KMS-11 (cell line): ENCODE measurements around the gene CLDN16.

Source experiments
- H2AFZ ChIP-seq: fragments of 200-600 bp; sonication (generic); 2 replicates; pipeline ENCODE4 v1.6.1; 2016; ENCODE audit warnings: antibody characterized with exemption, mixed run types, low read depth
- H3K27ac ChIP-seq: fragments of 200-600 bp; sonication (generic); 2 replicates; pipeline ENCODE4 v1.6.1; 2016; ENCODE audit warnings: mild to moderate bottlenecking, mixed run types
- H3K27me3 ChIP-seq: fragments of 200-600 bp; sonication (generic); 2 replicates; pipeline ENCODE4 v1.6.1; 2017; ENCODE audit warnings: mild to moderate bottlenecking, low read depth, mixed run types, moderate library complexity; ENCODE audit not compliant: insufficient read depth
- H3K36me3 ChIP-seq: fragments of 200-600 bp; sonication (generic); 2 replicates; pipeline ENCODE4 v1.6.1; 2017; ENCODE audit warnings: mild to moderate bottlenecking, mixed run types; ENCODE audit not compliant: insufficient read depth
- H3K4me1 ChIP-seq: fragments of 200-600 bp; sonication (generic); 2 replicates; pipeline ENCODE4 v1.6.1; 2016; ENCODE audit warnings: mild to moderate bottlenecking, low read depth, mixed run types; ENCODE audit not compliant: poor library complexity, severe bottlenecking
- H3K4me2 ChIP-seq: fragments of 200-600 bp; sonication (generic); 2 replicates; pipeline ENCODE4 v1.7.0; 2016; ENCODE audit warnings: mild to moderate bottlenecking, mixed run types
- H3K4me3 ChIP-seq: fragments of 200-600 bp; sonication (generic); IDR thresholded peaks from 2 replicates; pipeline ENCODE4 v1.6.1; 2017; ENCODE audit warnings: low read depth, low read length, mixed read lengths; ENCODE audit not compliant: insufficient read depth
- H3K79me2 ChIP-seq: fragments of 200-600 bp; sonication (generic); 2 replicates; pipeline ENCODE4 v1.6.1; 2016; ENCODE audit warnings: low read depth, mixed run types; ENCODE audit not compliant: insufficient read depth
- H3K9ac ChIP-seq: fragments of 200-600 bp; sonication (generic); 2 replicates; pipeline ENCODE4 v1.6.1; 2016; ENCODE audit warnings: mild to moderate bottlenecking, mixed run types
- H4K20me1 ChIP-seq: fragments of 200-600 bp; sonication (generic); 2 replicates; pipeline ENCODE4 v1.6.1; 2016; ENCODE audit warnings: mild to moderate bottlenecking, mixed run types; ENCODE audit not compliant: insufficient read depth
- TF ChIP-seq, protein P1 (sequence below): fragments of 200-600 bp; sonication (generic); conservative IDR thresholded peaks from 2 replicates; pipeline ENCODE4 v1.6.1; 2017; ENCODE audit warnings: low read depth, mild to moderate bottlenecking, antibody characterized with exemption, low read length, moderate library complexity, mixed read lengths

The CLDN16 gene

DNA sequence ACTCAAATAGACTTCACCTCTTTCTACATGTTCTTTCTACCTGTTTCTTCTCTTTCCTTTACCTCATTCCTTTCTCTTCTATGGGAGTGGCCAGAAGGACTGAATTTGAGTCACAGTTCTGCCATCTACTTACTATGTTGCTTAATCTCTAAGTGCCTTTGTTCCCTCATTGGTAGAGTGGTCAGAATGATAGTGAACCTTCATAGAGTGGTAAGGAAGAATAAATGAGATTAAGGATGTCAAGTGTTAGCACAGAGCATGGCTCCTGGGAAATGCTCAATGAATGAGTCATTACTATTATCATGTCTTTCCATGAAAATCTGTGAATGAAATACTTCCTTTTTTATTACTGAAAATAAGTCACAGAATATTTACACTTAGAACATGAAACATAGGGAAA lies 44.3 kb downstream of the CLDN16 start:
- Histone ChIP-seq H3K4me2 (no peak overlapping the region), H3K27me3 (no peaks in the 10 kb centered on the region), H3K79me2 (no peaks in the 10 kb centered on the region), H3K27ac (no peak overlapping the region), H3K36me3 (no peaks in the 10 kb centered on the region), H2AFZ (no peak overlapping the region), H3K4me3 (no peak overlapping the region), H4K20me1 (no peaks in the 10 kb centered on the region), H3K4me1 (no peaks in the 10 kb centered on the region), H3K9ac (no peak overlapping the region)
- TF ChIP-seq, protein P1, sequence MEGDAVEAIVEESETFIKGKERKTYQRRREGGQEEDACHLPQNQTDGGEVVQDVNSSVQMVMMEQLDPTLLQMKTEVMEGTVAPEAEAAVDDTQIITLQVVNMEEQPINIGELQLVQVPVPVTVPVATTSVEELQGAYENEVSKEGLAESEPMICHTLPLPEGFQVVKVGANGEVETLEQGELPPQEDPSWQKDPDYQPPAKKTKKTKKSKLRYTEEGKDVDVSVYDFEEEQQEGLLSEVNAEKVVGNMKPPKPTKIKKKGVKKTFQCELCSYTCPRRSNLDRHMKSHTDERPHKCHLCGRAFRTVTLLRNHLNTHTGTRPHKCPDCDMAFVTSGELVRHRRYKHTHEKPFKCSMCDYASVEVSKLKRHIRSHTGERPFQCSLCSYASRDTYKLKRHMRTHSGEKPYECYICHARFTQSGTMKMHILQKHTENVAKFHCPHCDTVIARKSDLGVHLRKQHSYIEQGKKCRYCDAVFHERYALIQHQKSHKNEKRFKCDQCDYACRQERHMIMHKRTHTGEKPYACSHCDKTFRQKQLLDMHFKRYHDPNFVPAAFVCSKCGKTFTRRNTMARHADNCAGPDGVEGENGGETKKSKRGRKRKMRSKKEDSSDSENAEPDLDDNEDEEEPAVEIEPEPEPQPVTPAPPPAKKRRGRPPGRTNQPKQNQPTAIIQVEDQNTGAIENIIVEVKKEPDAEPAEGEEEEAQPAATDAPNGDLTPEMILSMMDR: no peak

- no peak overlapping the region for H2AFZ ChIP-seq
Observed at GRCh38 chr3:190433626-190434025, 45.7 kb downstream of the CLDN16 start.

GRCh38 chr3:190435618-190436017 lies 47.7 kb downstream of the CLDN16 start:
- Histone ChIP-seq H3K9ac (no peak overlapping the region), H3K27me3 (no peaks in the 10 kb centered on the region), H4K20me1 (no peaks in the 10 kb centered on the region), H3K79me2 (no peaks in the 10 kb centered on the region), H3K27ac (no peak overlapping the region), H3K4me1 (no peaks in the 10 kb centered on the region), H3K36me3 (no peaks in the 10 kb centered on the region), H3K4me3 (no peak overlapping the region), H3K4me2 (no peak overlapping the region), H2AFZ (no peak overlapping the region)
- TF ChIP-seq, protein P1: no peak

More at GRCh38 chr3:190433626-190434025, 45.7 kb downstream of the CLDN16 start:
- H3K27me3 ChIP-seq: no peaks in the 10 kb centered on the region
- no peaks in the 10 kb centered on the region for H3K79me2 ChIP-seq
- H3K9ac ChIP-seq: no peak overlapping the region
- H3K4me3 ChIP-seq: no peak overlapping the region
- no peaks in the 10 kb centered on the region for H3K36me3 ChIP-seq
- no peak overlapping the region for H3K4me2 ChIP-seq
- H3K27ac ChIP-seq: no peak overlapping the region
- TF ChIP-seq, protein P1: no peak
- no peaks in the 10 kb centered on the region for H4K20me1 ChIP-seq
- H3K4me1 ChIP-seq: no peaks in the 10 kb centered on the region

DNA sequence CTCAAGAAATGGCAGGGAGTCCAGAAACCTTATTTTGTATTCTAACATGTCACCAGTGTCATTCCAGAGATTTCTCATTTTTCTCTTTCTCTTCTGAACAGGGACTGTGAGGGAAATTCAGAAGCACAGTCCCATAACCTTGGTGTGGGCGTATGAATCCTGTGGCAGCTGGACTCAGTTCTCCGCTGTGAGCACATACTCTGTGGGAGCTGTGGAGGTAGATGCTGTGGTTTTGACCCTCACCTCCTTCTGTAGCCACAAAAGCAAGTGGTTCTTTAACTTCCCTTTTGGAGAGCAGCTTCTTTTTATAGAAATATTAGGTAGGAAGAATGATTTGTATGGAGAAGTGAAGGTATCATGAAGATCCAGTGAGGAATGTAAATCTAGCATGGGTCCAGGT lies 48.4 kb downstream of the CLDN16 start:
- TF ChIP-seq, protein P1: no peak
- no peak overlapping the region for H3K4me2 ChIP-seq
- no peaks in the 10 kb centered on the region for H4K20me1 ChIP-seq
- H3K4me1 ChIP-seq: no peaks in the 10 kb centered on the region
- H3K9ac ChIP-seq: no peak overlapping the region
- H3K27me3 ChIP-seq: no peaks in the 10 kb centered on the region
- no peaks in the 10 kb centered on the region for H3K79me2 ChIP-seq
- H3K36me3 ChIP-seq: no peaks in the 10 kb centered on the region
- no peak overlapping the region for H3K27ac ChIP-seq
- H3K4me3 ChIP-seq: no peak overlapping the region
- H2AFZ ChIP-seq: no peak overlapping the region
